Activated T-helper 2 cell treated with anti-CD3 and anti-CD28 coated beads, Interferon-gamma antibody, Interleukin-2, Interleukin-4, amounts not matched to agents 10 μg/mL and 5 μg/mL and 100 μg/mL, durations not matched to agents 14 hours and 24 hours and 36 hours (primary cell): Measurements from ENCODE around the gene TMEM8B. TPM values are rescaled to one million over a fixed set of nuclear protein-coding genes. Genes with fewer than 3 reads are reported as not detected.
A peak's percentile ranks its signal among the peaks of the same experiment; 100 is the strongest.
"Not testable (repeated sequence)": the region's sequence is repeated elsewhere in the genome, so short reads cannot be mapped to it uniquely, and the experiment has no call there.

Experiments used
- DNase-seq: peaks from one replicate; pipeline ENCODE4 v3.0.0; 2021; ENCODE audit warnings: low spot score
- H3K27ac Mint-ChIP-seq: one replicate; pipeline ENCODE4 v1.8.0; 2021; ENCODE audit warnings: mixed read lengths
- H3K27me3 Mint-ChIP-seq: one replicate; pipeline ENCODE4 v1.8.0; 2021; ENCODE audit warnings: low read depth, mixed read lengths
- H3K36me3 Mint-ChIP-seq: one replicate; pipeline ENCODE4 v1.8.0; 2021; ENCODE audit warnings: low read depth, mixed read lengths
- H3K4me1 Mint-ChIP-seq: one replicate; pipeline ENCODE4 v1.8.0; 2021; ENCODE audit warnings: low read depth, mixed read lengths
- H3K4me3 Mint-ChIP-seq: one replicate; pipeline ENCODE4 v1.8.0; 2021; ENCODE audit warnings: low read depth, mild to moderate bottlenecking, moderate library complexity, mixed read lengths
- H3K9me3 Mint-ChIP-seq: one replicate; pipeline ENCODE4 v1.8.0; 2021; ENCODE audit warnings: mixed read lengths
- intact Hi-C: fragments of 100-400 bp; cut with micrococcal nuclease; formaldehyde crosslinking; loops from one replicate; pipeline ENCODE4 v1.15.1; 2023
- total RNA-seq: library from RNA; stranded (reverse); gene quantifications from 2 replicates; pipeline ENCODE4 v1.2.3, GENCODE V29; 2022

Gene TMEM8B
- total RNA-seq, 1 donor from 2014 or later, result 3.0 TPM

- DNase-seq, result peak; percentile 45
- Mint-ChIP-seq H3K36me3 (no peaks in the 10 kb centered on the region), H3K27ac (peak overlapping the region; percentile 88), H3K9me3 (no peaks in the 10 kb centered on the region), H3K4me1 (peaks cover 38% of the 10 kb centered on the region), H3K27me3 (no peaks in the 10 kb centered on the region), H3K4me3 (peak overlapping the region; percentile 60)
- intact Hi-C loops, result loop anchor here (1.0 to 2.0 kb wide), 2 partner anchors 14 to 23 kb away; no protein-coding TSS in a partner anchor
Observed at GRCh38 chr9:35910613-35911359, 81.8 kb downstream of the TMEM8B start.

DNA sequence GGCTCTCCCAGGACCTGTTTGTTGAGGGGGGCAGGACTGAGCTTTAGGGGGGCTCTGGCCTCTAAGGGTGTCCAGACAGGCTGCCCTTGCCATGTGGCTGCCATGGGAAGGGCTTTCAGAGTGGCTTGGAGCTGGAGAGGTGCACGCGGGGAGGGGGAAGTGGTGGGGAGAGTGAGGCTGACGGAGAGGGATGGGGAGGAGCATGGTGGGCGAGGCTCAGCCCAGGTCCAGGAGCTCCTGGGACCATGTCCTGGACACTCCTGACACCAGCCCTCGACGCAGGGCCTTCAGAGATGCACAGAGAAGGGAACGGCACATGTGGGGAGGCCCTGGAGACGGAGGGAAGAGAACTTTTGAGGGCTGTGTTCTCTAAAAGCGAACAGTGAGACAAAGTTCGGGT is 82.7 kb downstream of the TMEM8B start:
- DNase-seq, result no peak
- Mint-ChIP-seq H3K36me3 (no peaks in the 10 kb centered on the region), H3K9me3 (no peaks in the 10 kb centered on the region), H3K27me3 (no peaks in the 10 kb centered on the region), H3K27ac (no peak overlapping the region), H3K4me1 (peaks cover 37% of the 10 kb centered on the region), H3K4me3 (no peak overlapping the region)
- intact Hi-C loops, result loop anchor here (1.0 to 2.0 kb wide), 2 partner anchors 13 to 22 kb away; no protein-coding TSS in a partner anchor

DNA sequence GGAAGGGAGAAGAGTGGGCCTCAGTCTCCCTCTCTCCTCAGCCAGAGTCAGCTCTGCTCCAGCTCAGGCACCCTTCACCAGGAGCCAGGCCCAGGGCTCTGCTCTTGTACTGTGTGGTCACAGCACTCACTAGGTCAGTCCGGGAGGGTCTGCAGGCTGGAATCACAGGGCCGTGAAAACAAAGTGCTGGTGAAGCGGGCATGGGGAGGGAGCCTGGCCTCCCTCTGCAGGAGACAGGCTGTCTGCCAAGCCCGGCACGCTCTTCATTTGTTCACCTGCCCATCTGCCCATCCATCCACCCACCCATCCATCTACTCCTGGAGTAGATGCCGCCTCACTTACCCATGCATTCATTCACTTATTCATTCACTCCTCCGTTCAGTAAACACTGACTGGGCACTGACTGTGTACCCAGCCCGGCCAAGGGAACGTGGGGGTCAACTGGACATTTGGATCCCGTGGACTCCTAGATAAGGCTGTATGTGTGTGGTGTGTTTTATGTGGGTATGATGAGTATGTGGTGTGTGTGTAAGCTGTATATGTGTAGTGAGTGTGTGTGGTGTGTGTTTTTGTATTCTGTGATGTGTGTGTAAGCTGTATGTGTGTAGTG is 83.9 kb downstream of the TMEM8B start:
- Mint-ChIP-seq H3K4me3 (no peak overlapping the region), H3K4me1 (peaks cover 32% of the 10 kb centered on the region), H3K27me3 (no peaks in the 10 kb centered on the region), H3K27ac (no peak overlapping the region), H3K36me3 (no peaks in the 10 kb centered on the region), H3K9me3 (no peaks in the 10 kb centered on the region)
- DNase-seq, result no peak
- intact Hi-C loops, result no loop called here

DNA sequence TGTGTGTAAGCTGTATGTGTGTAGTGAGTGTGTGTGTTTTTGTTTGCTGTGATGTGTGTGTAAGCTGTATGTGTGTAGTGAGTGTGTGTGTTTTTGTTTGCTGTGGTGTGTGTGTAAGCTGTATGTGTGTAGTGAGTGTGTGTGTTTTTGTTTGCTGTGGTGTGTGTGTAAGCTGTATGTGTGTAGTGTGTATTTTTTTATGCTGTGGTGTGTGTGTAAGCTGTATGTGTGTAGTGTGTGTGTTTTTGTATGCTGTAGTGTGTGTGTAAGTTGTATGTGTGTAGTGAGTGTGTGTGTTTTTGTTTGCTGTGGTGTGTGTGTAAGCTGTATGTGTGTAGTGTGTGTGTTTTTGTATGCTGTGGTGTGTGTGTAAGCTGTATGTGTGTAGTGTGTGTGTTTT is 84.4 kb downstream of the TMEM8B start:
- H3K9me3 Mint-ChIP-seq, H3K27ac Mint-ChIP-seq, DNase-seq, intact Hi-C loops, H3K27me3 Mint-ChIP-seq, H3K36me3 Mint-ChIP-seq, H3K4me3 Mint-ChIP-seq: not testable (repeated sequence)
- peaks cover 27% of the 10 kb centered on the region for H3K4me1 Mint-ChIP-seq

- Mint-ChIP-seq H3K27me3 (no peaks in the 10 kb centered on the region), H3K4me1 (peaks cover 18% of the 10 kb centered on the region), H3K9me3 (no peaks in the 10 kb centered on the region), H3K27ac (no peak overlapping the region), H3K36me3 (no peaks in the 10 kb centered on the region), H3K4me3 (no peak overlapping the region)
- no peak for DNase-seq
- intact Hi-C loops, result no loop called here
Observed at GRCh38 chr9:35914301-35914807, 85.3 kb downstream of the TMEM8B start.

Other genes starting within 250 kb of the TMEM8B start
- 44.5 and 48.0 TPM in 2 replicates for gene TESK1, start 224.0 kb upstream of the TMEM8B start, total RNA-seq
- gene CD72, start 210.8 kb upstream of the TMEM8B start, total RNA-seq, result 11.3 and 11.4 TPM in 2 replicates
- 90.2 and 92.1 TPM in 2 replicates for gene SIT1, start 178.3 kb upstream of the TMEM8B start, total RNA-seq
- 5,290 and 6,583 TPM in 2 replicates for gene RMRP, start 171.2 kb upstream of the TMEM8B start, total RNA-seq
- gene CCDC107, start 170.9 kb upstream of the TMEM8B start, total RNA-seq, result 23.0 TPM in 2 replicates
- 11.1 and 12.3 TPM in 2 replicates for gene ARHGEF39, start 164.0 kb upstream of the TMEM8B start, total RNA-seq
- 0.89 and 1.2 TPM in 2 replicates for gene CA9, start 155.3 kb upstream of the TMEM8B start, total RNA-seq
- gene TPM2, start 139.3 kb upstream of the TMEM8B start, total RNA-seq, result 4.1 and 4.6 TPM in 2 replicates
- 253 and 267 TPM in 2 replicates for gene TLN1, start 97.0 kb upstream of the TMEM8B start, total RNA-seq
- gene CREB3, start 96.6 kb upstream of the TMEM8B start, total RNA-seq, result 34.3 and 34.5 TPM in 2 replicates
- 54.0 and 57.0 TPM in 2 replicates for gene GBA2, start 80.0 kb upstream of the TMEM8B start, total RNA-seq
- 17.0 and 17.1 TPM in 2 replicates for gene RGP1, start 79.9 kb upstream of the TMEM8B start, total RNA-seq
- gene MSMP, start 75.0 kb upstream of the TMEM8B start, total RNA-seq, result 0.37 and 0.41 TPM in 2 replicates
- 10.4 and 12.0 TPM in 2 replicates for gene NPR2, start 37.6 kb upstream of the TMEM8B start, total RNA-seq
- gene SPAG8, start 17.0 kb upstream of the TMEM8B start, total RNA-seq, result 0.82 and 1.5 TPM in 2 replicates
- gene HINT2, start 14.2 kb upstream of the TMEM8B start, total RNA-seq, result 49.4 and 49.7 TPM in 2 replicates
- gene FAM221B, start 496 bp upstream of the TMEM8B start, total RNA-seq, result not detected in 2 replicates
- not detected in 2 replicates for gene OR13J1, start 41.2 kb downstream of the TMEM8B start, total RNA-seq
- gene HRCT1, start 77.0 kb downstream of the TMEM8B start, total RNA-seq, result not detected in 2 replicates
- not detected in 2 replicates for gene SPAAR, start 80.3 kb downstream of the TMEM8B start, total RNA-seq
- not detected in 2 replicates for gene OR2S2, start 128.9 kb downstream of the TMEM8B start, total RNA-seq
- 5.3 and 5.9 TPM in 2 replicates for gene RECK, start 207.7 kb downstream of the TMEM8B start, total RNA-seq